IMR-90 (cell line): ENCODE data around the gene UST.

Experiments used
- FOS ChIP-seq: fragments of 150-350 bp; IDR thresholded peaks from 2 replicates; pipeline ENCODE4 v1.6.1; 2016; ENCODE audit warnings: low read depth, low read length
- MXI1 ChIP-seq: IDR thresholded peaks from 2 replicates; pipeline ENCODE4 v1.6.1; 2012; ENCODE audit warnings: low read depth, mild to moderate bottlenecking, low read length, moderate library complexity, borderline replicate concordance
- POLR2A ChIP-seq: IDR thresholded peaks from 2 replicates; pipeline ENCODE4 v1.6.1; 2012; ENCODE audit warnings: mild to moderate bottlenecking, low read depth, low read length
- RFX5 ChIP-seq: IDR thresholded peaks from 2 replicates; pipeline ENCODE4 v1.8.0; 2012; ENCODE audit warnings: low read depth, mild to moderate bottlenecking, low read length, moderate library complexity
- USF2 ChIP-seq: fragments of 150-350 bp; IDR thresholded peaks from 2 replicates; pipeline ENCODE4 v1.6.1; 2017; ENCODE audit warnings: mild to moderate bottlenecking, antibody characterized with exemption, low read length, low read depth
- TF ChIP-seq, protein P1 (sequence below): conservative IDR thresholded peaks from 2 replicates; pipeline ENCODE4 v1.5.1; 2012; ENCODE audit warnings: mild to moderate bottlenecking, low read depth, low read length, improper control_type of control experiment

GRCh38 chr6:148727104-148727503 is 19.7 kb upstream of the UST start:
- TF ChIP-seq MXI1: no peak
- no peak for TF ChIP-seq POLR2A
- TF ChIP-seq, protein P1, sequence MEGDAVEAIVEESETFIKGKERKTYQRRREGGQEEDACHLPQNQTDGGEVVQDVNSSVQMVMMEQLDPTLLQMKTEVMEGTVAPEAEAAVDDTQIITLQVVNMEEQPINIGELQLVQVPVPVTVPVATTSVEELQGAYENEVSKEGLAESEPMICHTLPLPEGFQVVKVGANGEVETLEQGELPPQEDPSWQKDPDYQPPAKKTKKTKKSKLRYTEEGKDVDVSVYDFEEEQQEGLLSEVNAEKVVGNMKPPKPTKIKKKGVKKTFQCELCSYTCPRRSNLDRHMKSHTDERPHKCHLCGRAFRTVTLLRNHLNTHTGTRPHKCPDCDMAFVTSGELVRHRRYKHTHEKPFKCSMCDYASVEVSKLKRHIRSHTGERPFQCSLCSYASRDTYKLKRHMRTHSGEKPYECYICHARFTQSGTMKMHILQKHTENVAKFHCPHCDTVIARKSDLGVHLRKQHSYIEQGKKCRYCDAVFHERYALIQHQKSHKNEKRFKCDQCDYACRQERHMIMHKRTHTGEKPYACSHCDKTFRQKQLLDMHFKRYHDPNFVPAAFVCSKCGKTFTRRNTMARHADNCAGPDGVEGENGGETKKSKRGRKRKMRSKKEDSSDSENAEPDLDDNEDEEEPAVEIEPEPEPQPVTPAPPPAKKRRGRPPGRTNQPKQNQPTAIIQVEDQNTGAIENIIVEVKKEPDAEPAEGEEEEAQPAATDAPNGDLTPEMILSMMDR: no peak
- TF ChIP-seq USF2: no peak
- no peak for TF ChIP-seq RFX5
- no peak for TF ChIP-seq FOS
